HuH-7 (cell line): ENCODE results near the gene SNX32.
"Not testable (repeated sequence)": the region's sequence is repeated elsewhere in the genome, so short reads cannot be mapped to it uniquely, and the experiment has no call there.

Experiments
- DNase-seq: peaks from one replicate; pipeline ENCODE4 v3.0.0; 2011; ENCODE audit warnings: low spot score

SNX32 gene

DNA sequence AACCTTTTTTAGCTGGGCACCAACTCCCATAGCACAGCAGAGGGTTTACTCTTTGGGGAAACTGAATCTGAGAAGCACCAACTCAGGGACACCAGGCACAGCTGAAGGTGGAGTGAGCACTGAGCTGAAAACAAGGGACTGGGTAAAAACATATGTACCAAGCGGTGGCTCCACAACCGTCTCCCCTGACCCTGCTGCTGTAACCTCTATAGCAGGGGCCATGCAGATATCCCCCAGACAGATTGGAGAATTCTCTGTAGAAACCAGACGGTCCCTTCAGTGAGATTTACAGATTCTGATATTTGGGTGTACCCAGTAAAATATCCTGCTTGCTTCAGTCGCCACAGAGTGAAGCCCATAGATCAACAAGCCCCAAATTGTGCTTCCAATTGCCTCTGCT is 4.3 kb upstream of the SNX32 start:
- DNase-seq, result no peak

DNA sequence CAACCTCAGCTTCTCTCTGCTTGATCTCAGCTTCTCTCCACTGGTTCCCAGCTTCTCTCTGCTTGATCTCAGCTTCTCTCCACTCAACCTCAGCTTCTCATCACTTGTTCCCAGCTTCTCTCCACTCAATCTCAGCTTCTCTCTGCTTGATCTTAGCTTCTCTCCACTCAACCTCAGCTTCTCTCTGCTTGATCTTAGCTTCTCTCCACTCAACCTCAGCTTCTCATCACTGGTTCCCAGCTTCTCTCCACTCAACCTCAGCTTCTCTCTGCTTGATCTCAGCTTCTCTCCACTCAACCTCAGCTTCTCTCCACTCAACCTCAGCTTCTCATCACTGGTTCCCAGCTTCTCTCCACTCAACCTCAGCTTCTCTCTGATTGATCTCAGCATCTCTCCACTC is 1.5 kb upstream of the SNX32 start:
- not testable (repeated sequence) for DNase-seq

GRCh38 chr11:65834202-65834601 is 439 bp downstream of the SNX32 start:
- no peak for DNase-seq

DNA sequence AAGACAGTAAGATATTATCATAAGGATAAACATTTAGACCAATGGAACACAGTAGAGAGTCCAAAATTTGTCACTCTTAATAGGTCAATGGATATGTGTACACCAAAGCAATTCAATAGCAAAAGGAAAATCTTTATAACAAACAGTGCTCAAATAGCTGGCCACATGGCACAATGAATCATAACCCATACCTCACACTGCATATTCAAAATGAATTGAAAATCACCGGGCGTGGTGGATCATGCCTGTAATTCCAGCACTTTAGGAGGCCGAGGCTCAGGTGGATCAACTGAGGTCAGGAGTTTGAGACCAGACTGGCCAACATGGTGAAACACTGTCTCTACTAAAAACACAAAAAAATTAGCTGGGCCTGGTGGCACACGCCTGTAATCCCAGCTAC is 8.4 kb downstream of the SNX32 start:
- no peak for DNase-seq

GRCh38 chr11:65843811-65844210 is 10.0 kb downstream of the SNX32 start:
- no peak for DNase-seq

DNA sequence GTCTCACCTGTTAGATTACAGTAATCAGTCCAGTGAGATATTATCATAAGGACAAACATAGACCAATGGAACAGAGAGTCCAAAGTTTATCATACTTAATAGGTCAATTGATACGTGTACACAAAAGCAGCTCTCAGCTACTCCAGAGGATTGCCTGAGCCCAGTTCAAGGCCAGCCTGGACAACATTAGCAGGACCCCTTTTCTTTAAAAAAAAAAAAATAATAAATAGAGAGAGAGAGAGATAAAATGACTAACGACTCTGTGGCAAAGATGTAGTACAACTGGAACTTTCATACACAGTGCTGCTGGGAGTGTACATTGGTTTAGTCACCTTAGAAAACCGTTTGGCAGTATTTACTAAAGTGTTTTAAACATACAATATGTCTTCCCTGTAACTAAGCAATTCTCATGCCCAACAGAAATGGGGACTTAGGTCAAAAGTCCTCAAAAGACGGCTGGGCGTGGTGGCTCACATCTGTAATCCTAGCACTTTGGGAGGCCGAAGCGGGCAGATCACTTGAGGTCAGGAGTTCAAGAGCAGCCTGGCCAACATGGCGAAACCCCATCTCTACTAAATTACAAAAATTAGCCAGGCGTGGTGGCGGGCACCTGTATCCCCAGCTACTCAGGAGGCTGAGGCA is 10.6 kb downstream of the SNX32 start:
- DNase-seq, result no peak

DNA sequence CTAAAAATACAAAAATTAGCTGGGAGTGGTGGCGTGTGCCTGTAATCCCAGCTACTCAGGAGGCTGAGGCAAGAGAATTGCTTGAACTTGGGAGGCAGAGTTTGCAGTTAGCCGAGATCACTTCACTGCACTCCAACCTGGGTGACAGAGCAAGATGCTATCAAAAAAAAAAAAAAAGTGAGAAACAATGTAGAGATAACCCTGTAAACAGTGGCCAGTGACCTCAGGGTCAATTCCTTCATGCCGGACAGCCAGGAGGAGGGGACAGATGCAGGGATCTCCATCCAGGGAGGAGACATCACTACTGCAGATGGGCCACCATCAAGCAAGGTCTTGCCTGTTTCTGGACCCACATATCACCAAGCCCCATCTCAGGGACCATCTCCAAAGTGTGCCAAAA is 14.0 kb downstream of the SNX32 start:
- DNase-seq, result no peak

GRCh38 chr11:65848693-65849092 is 14.9 kb downstream of the SNX32 start:
- not testable (repeated sequence) for DNase-seq

DNA sequence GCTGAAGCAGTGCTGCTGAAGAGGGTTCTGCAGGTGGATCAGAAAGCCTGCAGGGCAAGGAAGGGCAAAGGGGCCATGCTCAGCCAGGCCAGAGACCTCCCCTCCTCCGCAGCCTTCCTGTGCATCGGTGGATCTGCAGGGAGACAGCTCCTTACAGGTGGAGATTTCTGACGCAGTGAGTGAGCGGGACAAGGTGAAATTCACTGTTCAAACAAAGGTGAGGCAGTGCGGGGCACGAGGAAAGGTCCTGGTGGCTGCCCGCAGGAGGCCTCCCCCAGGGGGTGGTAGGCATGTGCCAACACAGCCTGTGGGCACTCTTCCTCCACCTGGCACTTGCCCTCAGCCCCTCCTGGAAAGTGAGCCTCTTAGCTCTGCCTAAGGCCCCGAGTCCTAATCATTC is 15.6 kb downstream of the SNX32 start:
- DNase-seq, result no peak

DNA sequence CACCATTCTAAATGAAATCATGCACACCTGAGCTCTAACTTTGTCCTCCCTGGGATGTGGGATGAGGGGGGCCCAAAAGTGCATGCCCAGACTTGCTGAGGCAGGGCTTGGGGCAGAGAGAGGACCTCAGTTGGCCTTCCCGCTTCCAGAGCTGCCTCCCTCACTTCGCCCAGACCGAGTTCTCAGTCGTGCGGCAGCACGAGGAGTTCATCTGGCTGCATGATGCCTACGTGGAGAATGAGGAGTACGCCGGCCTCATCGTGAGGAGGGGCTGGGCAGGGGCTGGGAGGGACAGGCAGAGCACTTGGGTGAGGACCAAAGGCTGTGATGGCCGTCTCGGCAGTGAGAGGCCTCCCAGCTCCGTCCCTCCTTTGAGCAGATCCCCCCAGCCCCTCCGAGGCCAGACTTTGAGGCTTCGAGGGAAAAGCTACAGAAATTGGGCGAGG is 16.0 kb downstream of the SNX32 start:
- DNase-seq, result no peak

GRCh38 chr11:65850217-65851082 is 16.7 kb downstream of the SNX32 start:
- no peak for DNase-seq

- no peak for DNase-seq
Observed at GRCh38 chr11:65851083-65851579, 17.4 kb downstream of the SNX32 start.

- no peak for DNase-seq
Observed at GRCh38 chr11:65851811-65852507, 18.2 kb downstream of the SNX32 start.

- DNase-seq, result no peak
Observed at GRCh38 chr11:65852508-65853245, 18.9 kb downstream of the SNX32 start.

- no peak for DNase-seq
Observed at GRCh38 chr11:65853246-65853979, 19.6 kb downstream of the SNX32 start.

DNA sequence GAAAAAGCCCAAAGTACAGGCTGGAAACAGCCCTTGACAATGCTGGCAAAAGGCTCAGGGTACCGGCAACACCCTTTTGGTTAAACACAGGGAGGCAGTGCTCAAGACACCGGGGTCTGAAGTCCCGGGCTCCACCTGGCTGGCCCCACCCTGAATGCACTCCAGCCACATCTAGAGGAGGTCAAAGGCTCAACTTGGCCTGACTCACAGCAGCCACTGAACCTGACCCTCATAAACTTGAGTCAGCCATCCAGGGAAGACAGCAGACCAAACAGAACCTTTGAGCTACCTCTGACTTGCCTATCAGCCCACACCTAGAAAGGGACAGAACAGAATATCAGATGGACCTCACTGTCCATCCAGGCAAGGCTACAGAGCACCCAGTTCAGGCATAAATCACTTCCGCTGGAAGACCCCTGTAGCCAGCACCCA is 20.4 kb downstream of the SNX32 start:
- no peak for DNase-seq

DNA sequence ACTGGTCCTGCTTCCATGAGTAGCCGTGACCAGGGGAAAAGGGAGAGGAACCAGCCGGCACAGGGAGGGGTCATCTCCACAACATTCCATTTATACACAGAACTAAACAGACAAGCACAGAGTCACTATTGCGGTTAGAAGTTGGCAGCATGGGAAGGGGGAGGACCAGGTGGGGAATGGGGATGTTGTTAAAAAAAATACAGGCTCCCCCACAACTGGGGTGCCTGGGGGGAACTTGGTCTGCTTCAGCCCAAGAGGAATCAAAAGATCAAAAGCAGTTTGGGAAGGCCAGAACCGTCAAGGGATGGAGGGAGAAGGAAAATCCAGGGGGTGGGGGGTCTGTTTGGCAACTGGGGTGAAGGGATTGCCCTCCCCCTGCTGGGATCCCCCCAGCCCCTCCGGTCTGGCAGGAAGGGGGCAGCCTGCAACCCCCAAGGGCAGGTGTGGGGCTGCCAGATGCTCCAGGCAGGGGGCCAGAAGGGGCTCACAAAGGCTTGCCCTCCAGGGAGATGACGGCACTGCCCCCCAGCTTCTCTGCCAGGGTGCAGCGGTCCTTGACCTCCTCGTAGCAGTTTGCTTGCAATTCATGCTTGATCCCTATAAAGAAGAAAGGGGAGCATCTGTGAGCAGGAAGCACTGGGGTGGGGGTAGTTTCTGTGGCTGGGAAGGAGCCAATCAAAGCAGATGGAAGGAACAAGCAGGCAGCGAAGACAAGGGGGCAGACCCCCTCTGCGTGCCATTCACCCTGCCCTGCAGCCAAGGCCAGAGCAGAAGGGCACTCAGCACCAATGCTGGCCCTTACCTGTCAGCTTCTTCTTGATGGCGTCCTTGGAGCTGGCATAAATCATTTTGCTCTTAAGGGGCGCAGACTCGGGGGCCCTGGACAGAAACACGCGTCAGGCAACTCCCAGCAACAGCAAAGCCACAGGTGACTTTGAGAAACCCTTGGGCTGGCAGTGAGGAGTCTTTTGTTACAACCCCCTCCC is 21.4 kb downstream of the SNX32 start:
- no peak for DNase-seq

- DNase-seq, result no peak
Observed at GRCh38 chr11:65855927-65856363, 22.2 kb downstream of the SNX32 start.

DNA sequence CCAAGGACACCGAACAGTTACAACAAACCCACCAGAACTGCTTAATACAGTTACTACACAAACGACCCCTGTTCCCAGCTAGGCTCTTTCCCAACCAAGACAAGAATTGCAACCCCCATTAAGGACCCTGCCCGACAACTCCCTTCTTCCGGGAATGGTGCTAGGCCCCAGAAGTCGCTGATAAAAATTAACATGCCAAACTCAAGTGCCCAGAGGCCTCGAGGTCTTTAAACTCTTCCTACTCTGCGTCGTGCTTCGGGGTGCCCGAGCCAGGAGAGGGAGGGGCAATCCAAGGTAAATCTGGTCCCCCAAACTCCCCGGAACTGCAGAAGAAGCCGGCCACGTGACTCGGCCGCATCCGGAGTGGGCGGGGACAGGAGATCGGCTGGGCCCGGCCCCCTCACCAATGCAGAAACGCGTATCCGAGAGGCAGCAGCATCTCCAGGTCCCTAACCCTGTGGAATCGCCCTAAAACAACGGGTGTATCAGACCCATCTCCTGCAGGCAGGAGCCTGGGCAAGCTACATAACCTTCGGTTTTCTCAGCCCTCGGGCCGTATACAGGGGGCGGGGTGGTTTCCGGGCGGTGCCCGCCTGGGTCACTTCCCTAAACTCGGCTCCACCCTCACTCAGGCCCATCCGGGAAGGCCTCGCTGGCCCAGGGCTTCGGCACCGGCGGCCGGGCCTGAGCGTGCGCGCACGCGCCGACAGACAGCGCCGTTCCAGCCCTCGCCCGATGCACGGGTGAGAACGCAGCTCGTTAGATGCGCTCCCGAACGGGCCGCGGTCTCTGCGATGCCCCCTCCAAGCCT is 23.1 kb downstream of the SNX32 start:
- DNase-seq, result no peak
